ENCODE results near the gene NVL. TPM values are rescaled to one million over a fixed set of nuclear protein-coding genes. Genes with fewer than 3 reads are reported as not detected.
A peak's percentile ranks its signal among the peaks of the same experiment; 100 is the strongest.

NVL gene
- total and polyA plus RNA-seq, 2 donors (not counting 1 experiment from before 2014, with no cell fraction given) = 20.5 to 27.6 TPM

DNA sequence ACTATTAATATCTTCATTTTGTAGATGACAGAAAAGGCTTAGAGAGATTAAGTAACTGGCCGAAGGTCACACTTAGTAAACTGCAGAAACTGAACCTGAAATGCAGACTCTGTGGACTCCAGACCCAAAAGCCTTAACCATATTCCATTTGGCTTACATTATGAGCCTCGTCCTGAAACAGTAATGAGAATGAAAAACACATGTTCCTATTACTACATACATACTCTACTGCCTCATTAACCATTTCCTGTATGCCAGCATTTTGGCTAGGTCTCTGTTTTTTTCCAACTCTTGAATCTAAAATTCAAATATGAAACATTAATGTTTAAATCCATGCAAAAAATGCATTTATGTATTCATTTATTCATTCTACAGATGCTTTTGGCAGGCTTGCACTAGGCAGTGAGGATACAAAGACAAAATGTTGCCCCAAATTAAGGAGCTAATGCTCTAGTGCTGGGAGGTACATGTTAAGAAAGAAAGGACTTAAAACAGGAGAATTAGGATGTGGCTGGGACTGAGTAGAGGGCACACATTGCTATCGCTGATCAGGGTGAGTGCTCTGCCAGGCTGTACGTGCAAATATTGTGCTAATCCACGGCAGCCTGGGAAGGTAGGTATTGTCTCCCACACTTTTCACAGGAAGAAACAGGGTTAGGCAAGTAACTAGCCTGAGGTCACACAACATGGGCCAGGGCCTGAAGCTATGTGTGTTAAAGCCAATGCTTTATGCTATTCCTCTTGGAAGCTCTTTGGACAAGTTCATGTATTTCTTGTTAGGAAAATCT is 133.0 kb downstream of the NVL start:
- Histone ChIP-seq H4K20me1 (ENCODE audit: control insufficient read depth, extremely low read depth, insufficient read depth, low read length) (no peaks in the 10 kb centered on the region), H3K4me3 (replicated peaks in 1 of 4; ENCODE audit: control extremely low read depth in 1 of 4, insufficient read depth in 1 of 4, low read depth in 3 of 4, low read length in 4 of 4) (no peak overlapping the region), H3K4me1 (ENCODE audit: control insufficient read depth, extremely low read depth, insufficient read depth, low read length) (no peaks in the 10 kb centered on the region), H3K79me2 (ENCODE audit: control insufficient read depth, insufficient read depth, low read length) (no peaks in the 10 kb centered on the region), H3K9ac (ENCODE audit: insufficient read depth, low read length) (no peak overlapping the region), H3K9me3 (ENCODE audit: control insufficient read depth, insufficient read depth, low read depth, low read length) (no peaks in the 10 kb centered on the region), H3K27me3 (ENCODE audit: control insufficient read depth, insufficient read depth, low read length) (no peaks in the 10 kb centered on the region), H3K27ac (ENCODE audit: insufficient read depth, low read length) (no peak overlapping the region), H3K36me3 (ENCODE audit: control insufficient read depth, insufficient read depth, low read length) (no peaks in the 10 kb centered on the region), H3K4me2 (ENCODE audit: extremely low read depth, insufficient read depth, low read length) (no peak overlapping the region), H2AFZ (ENCODE audit: low read length) (no peak overlapping the region)
- peak in 1 of 2 donors; percentile 63 for DNase-seq (ENCODE audit: low read depth in 2 of 2)
- no peak for TF ChIP-seq EZH2 (IDR thresholded peaks at IDR 0.05; ENCODE audit: low read length, missing control alignments)
- TF ChIP-seq, protein P1, sequence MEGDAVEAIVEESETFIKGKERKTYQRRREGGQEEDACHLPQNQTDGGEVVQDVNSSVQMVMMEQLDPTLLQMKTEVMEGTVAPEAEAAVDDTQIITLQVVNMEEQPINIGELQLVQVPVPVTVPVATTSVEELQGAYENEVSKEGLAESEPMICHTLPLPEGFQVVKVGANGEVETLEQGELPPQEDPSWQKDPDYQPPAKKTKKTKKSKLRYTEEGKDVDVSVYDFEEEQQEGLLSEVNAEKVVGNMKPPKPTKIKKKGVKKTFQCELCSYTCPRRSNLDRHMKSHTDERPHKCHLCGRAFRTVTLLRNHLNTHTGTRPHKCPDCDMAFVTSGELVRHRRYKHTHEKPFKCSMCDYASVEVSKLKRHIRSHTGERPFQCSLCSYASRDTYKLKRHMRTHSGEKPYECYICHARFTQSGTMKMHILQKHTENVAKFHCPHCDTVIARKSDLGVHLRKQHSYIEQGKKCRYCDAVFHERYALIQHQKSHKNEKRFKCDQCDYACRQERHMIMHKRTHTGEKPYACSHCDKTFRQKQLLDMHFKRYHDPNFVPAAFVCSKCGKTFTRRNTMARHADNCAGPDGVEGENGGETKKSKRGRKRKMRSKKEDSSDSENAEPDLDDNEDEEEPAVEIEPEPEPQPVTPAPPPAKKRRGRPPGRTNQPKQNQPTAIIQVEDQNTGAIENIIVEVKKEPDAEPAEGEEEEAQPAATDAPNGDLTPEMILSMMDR (conservative IDR thresholded peaks at IDR 0.05 in 1 of 2, IDR thresholded peaks at IDR 0.05 in 1 of 2; ENCODE audit: low read depth in 1 of 2, low read length in 2 of 2) = no peak

DNA sequence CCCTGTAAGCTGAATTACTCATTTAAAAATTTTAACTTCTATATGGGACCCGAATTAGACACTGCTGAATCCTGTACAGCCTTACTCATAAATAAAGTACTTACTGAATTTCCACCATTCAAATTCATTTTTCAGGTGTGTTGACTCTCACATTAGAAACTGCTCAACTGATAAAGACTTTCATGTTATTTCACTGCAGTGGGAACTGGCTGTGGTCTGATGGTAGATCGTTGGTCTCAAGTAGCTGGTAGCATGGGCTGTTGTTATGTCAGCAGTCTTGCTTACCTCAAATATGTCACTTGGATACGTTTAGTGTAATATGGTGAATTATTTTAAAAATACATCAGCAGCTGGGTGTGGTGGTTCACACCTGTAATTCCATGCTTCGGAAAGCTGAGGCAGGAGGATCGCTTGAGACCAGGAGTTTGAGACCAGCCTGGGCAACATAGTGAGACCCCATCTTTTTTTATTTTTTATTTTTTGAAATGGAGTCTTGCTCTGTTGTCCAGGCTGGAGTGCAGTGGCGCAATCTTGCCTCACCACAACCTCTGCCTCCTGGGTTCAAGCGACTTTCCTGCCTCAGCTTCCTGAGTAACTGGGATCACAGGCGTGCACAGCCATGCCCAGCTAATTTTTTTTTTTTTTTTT is 136.5 kb downstream of the NVL start:
- Histone ChIP-seq H3K4me3 (replicated peaks in 1 of 4; ENCODE audit: control extremely low read depth in 1 of 4, insufficient read depth in 1 of 4, low read depth in 3 of 4, low read length in 4 of 4) (no peak overlapping the region), H3K27me3 (ENCODE audit: control insufficient read depth, insufficient read depth, low read length) (no peaks in the 10 kb centered on the region), H2AFZ (ENCODE audit: low read length) (no peak overlapping the region), H3K9ac (ENCODE audit: insufficient read depth, low read length) (no peak overlapping the region), H3K79me2 (ENCODE audit: control insufficient read depth, insufficient read depth, low read length) (peaks cover 25% of the 10 kb centered on the region), H3K4me2 (ENCODE audit: extremely low read depth, insufficient read depth, low read length) (no peak overlapping the region), H4K20me1 (ENCODE audit: control insufficient read depth, extremely low read depth, insufficient read depth, low read length) (no peaks in the 10 kb centered on the region), H3K36me3 (ENCODE audit: control insufficient read depth, insufficient read depth, low read length) (no peaks in the 10 kb centered on the region), H3K9me3 (ENCODE audit: control insufficient read depth, insufficient read depth, low read depth, low read length) (no peaks in the 10 kb centered on the region), H3K27ac (ENCODE audit: insufficient read depth, low read length) (no peak overlapping the region), H3K4me1 (ENCODE audit: control insufficient read depth, extremely low read depth, insufficient read depth, low read length) (no peaks in the 10 kb centered on the region)
- no peak for DNase-seq (ENCODE audit: low read depth in 2 of 2)
- TF ChIP-seq, protein P1 (conservative IDR thresholded peaks at IDR 0.05 in 1 of 2, IDR thresholded peaks at IDR 0.05 in 1 of 2; ENCODE audit: low read depth in 1 of 2, low read length in 2 of 2) = no peak
- TF ChIP-seq EZH2 (IDR thresholded peaks at IDR 0.05; ENCODE audit: low read length, missing control alignments) = no peak

DNA sequence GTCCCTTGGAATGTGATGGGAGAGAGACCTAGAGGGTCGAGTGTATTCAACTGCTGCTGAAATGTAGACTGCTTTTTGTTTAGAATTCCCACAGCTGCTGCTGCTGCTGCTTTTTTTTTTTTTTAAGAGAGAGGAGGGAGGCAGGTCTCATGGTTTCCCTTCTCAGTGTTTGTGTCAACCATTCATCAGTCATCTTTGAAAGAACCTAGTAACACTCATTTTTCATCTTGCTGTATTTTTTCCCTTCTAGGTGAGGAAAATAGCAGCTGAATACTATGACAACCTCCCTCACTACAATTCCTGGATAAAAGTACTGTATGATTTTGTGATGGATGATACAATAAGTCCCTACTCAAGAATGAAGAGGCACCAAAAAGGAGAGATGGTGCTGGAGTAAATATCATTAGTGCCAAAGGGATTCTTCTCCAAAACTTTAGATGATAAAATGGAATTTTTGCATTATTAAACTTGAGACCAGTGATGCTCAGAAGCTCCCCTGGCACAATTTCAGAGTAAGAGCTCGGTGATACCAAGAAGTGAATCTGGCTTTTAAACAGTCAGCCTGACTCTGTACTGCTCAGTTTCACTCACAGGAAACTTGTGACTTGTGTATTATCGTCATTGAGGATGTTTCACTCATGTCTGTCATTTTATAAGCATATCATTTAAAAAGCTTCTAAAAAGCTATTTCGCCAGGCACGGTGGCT is 137.7 kb downstream of the NVL start:
- no peaks in the 10 kb centered on the region for H3K27me3 ChIP-seq (ENCODE audit: control insufficient read depth, insufficient read depth, low read length)
- no peak for DNase-seq (ENCODE audit: low read depth in 2 of 2)
- H3K36me3 ChIP-seq (ENCODE audit: control insufficient read depth, insufficient read depth, low read length) = no peaks in the 10 kb centered on the region
- H3K4me2 ChIP-seq (ENCODE audit: extremely low read depth, insufficient read depth, low read length) = no peak overlapping the region
- no peaks in the 10 kb centered on the region for H4K20me1 ChIP-seq (ENCODE audit: control insufficient read depth, extremely low read depth, insufficient read depth, low read length)
- no peaks in the 10 kb centered on the region for H3K9me3 ChIP-seq (ENCODE audit: control insufficient read depth, insufficient read depth, low read depth, low read length)
- H2AFZ ChIP-seq (ENCODE audit: low read length) = no peak overlapping the region
- H3K9ac ChIP-seq (ENCODE audit: insufficient read depth, low read length) = no peak overlapping the region
- H3K4me1 ChIP-seq (ENCODE audit: control insufficient read depth, extremely low read depth, insufficient read depth, low read length) = no peaks in the 10 kb centered on the region
- TF ChIP-seq, protein P1 (conservative IDR thresholded peaks at IDR 0.05 in 1 of 2, IDR thresholded peaks at IDR 0.05 in 1 of 2; ENCODE audit: low read depth in 1 of 2, low read length in 2 of 2) = no peak
- no peak for TF ChIP-seq EZH2 (IDR thresholded peaks at IDR 0.05; ENCODE audit: low read length, missing control alignments)
- peaks cover 37% of the 10 kb centered on the region for H3K79me2 ChIP-seq (ENCODE audit: control insufficient read depth, insufficient read depth, low read length)
- no peak overlapping the region for H3K27ac ChIP-seq (ENCODE audit: insufficient read depth, low read length)
- H3K4me3 ChIP-seq (replicated peaks in 1 of 4; ENCODE audit: control extremely low read depth in 1 of 4, insufficient read depth in 1 of 4, low read depth in 3 of 4, low read length in 4 of 4) = no peak overlapping the region
